Stimulated activated naive CD8-positive, alpha-beta T cell treated with anti-CD3 and anti-CD28 coated beads, Interleukin-15, Interleukin-2, amounts not matched to agents 100 ng/mL and 50 ng/mL, for 24 hours (primary cell): ENCODE results near the gene FBRS.
"Not testable (repeated sequence)": the region's sequence is repeated elsewhere in the genome, so short reads cannot be mapped to it uniquely, and the experiment has no call there.

ENCODE experiments used
- H3K27ac Mint-ChIP-seq: one replicate; pipeline ENCODE4 v1.8.0; 2021; ENCODE audit warnings: mild to moderate bottlenecking, mixed read lengths
- H3K27me3 Mint-ChIP-seq: one replicate; pipeline ENCODE4 v1.8.0; 2021; ENCODE audit warnings: mixed read lengths
- H3K36me3 Mint-ChIP-seq: one replicate; pipeline ENCODE4 v1.8.0; 2021; ENCODE audit warnings: low read depth, mixed read lengths
- H3K4me1 Mint-ChIP-seq: one replicate; pipeline ENCODE4 v1.8.0; 2021; ENCODE audit warnings: low read depth, mixed read lengths
- H3K4me3 Mint-ChIP-seq: one replicate; pipeline ENCODE4 v1.8.0; 2021; ENCODE audit warnings: mild to moderate bottlenecking, mixed read lengths
- H3K9me3 Mint-ChIP-seq: one replicate; pipeline ENCODE4 v1.8.0; 2021; ENCODE audit warnings: mixed read lengths

Gene FBRS

DNA sequence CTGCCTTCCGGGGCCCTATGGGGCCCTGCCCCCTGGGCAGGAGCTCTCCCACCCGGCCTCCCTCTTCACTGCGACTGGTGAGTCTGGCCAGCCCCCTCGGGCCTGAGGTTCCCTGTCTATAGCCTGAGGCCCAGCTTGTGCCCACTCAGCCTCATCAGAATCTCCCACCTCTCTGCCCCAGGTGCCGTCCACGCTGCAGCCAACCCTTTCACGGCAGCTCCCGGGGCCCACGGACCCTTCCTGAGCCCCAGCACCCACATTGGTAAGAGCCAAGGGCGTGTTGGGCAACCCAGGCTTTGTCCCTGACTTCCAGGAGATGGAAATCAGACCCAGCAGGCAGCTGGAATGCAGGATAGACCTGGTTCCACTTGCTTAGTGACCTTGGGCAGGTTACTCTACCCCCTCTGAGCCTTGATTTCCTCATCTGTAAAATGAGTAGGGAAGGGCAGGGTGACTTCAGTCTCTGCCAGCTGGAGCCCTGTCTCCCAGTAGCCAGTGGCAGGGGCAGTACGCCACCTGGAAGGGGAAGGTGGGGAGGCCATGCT lies 9.2 kb downstream of the FBRS start:
- no peaks in the 10 kb centered on the region for H3K27me3 Mint-ChIP-seq
- H3K36me3 Mint-ChIP-seq = peaks cover 50% of the 10 kb centered on the region
- peak overlapping the region; percentile 56 for H3K27ac Mint-ChIP-seq
- H3K9me3 Mint-ChIP-seq = no peaks in the 10 kb centered on the region
- H3K4me3 Mint-ChIP-seq = no peak overlapping the region
- H3K4me1 Mint-ChIP-seq = peaks cover 15% of the 10 kb centered on the region

DNA sequence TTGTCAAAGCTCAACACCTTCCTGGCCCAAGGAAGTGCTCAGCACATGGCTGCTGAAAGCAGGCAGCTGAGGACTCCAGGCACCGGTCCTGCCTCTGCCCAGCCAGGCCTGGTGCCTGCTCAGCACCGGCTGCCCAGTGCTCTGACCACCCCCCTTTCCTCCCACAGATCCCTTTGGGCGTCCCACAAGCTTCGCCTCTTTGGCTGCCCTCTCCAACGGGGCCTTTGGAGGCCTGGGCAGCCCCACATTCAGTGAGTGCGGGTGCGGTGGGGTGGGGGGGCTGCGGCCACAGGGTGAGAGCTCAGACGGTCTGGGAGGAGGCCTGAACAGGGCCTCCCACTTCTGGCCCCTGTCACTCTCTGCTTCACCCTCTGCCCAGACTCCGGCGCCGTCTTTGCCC lies 10.2 kb downstream of the FBRS start:
- no peaks in the 10 kb centered on the region for H3K27me3 Mint-ChIP-seq
- no peak overlapping the region for H3K4me3 Mint-ChIP-seq
- H3K4me1 Mint-ChIP-seq = peaks cover 6% of the 10 kb centered on the region
- no peak overlapping the region for H3K27ac Mint-ChIP-seq
- H3K36me3 Mint-ChIP-seq = peaks cover 43% of the 10 kb centered on the region
- no peaks in the 10 kb centered on the region for H3K9me3 Mint-ChIP-seq

DNA sequence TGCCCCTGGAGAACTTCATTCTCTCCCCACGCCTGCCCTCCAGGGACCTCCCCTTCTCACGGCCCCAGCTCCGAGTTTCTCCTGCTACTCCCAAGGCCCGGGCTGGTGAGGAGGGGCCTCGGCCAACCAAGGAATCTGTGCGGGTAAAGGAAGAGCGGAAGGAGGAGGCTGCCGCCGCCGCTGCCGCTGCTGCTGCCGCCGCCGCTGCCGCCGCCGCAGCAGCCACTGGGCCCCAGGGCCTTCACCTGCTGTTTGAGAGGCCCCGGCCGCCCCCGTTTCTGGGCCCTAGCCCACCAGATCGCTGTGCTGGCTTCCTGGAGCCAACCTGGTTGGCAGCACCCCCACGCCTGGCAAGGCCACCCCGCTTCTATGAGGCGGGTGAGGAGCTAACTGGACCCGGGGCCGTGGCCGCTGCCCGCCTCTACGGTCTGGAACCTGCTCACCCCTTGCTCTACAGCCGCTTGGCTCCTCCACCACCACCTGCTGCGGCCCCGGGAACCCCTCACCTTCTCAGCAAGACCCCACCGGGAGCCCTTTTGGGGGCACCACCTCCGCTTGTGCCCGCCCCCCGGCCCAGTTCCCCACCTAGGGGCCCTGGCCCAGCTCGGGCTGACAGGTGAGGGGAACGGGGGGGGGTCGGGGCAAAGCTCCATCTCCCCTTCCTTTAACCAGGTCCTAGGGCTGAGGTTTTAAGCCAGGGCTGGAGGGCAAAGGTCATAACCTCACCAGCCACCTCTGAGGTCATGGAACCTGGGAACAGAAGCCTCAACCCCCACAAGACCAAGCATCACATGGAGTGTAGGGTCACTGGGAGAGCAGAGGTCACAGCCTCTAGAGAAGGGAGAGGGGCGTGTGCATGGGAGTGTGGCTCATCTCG lies 11.0 kb downstream of the FBRS start:
- Mint-ChIP-seq H3K27ac (no peak overlapping the region), H3K36me3 (peaks cover 37% of the 10 kb centered on the region), H3K4me1 (no peaks in the 10 kb centered on the region), H3K9me3 (no peaks in the 10 kb centered on the region), H3K4me3 (no peak overlapping the region), H3K27me3 (no peaks in the 10 kb centered on the region)

DNA sequence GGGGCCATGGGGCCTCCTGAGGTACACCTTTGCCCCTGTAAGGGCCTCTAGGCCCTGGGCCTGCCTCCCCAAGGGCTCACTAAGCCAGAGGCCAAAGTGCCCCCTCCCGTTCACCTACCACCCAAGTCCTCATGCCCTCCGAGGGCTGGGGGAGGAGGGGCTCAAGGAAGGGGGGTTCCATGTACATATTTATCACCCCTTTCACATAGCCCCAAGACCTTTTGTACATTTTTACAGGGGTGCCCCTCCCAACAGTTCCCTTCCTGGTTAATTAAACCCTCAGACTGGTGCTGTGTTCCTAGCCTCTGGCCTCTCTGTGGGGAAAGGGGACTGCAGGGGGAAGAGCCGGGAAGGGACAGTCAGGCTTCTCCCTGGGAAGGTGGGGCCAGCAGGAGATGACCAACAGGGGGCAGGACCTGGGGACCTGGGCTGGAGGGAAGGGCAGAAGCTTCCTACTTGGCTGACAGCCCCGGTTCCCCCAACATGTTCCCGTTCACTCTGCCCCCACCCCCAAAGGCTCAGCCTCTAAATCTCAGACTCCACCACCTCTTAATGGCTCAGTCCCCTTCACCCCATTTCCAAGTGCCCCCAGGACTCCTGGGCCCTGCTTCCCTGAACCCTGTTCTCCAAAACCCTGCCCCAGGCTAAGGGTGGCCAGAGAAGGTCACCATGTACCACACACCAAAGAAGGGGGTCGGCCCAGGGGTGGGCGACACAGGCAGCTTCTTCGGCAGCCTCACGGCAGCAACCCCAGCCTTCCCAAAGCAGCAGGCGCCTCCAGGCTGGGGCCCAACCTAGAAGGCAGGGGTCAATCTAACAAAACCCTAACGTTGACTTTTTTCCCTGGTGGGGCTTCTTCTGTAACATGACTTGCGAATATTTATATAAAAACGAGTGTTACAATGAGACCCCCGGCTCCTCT lies 11.9 kb downstream of the FBRS start:
- Mint-ChIP-seq H3K9me3 (no peaks in the 10 kb centered on the region), H3K4me1 (no peaks in the 10 kb centered on the region), H3K27me3 (no peaks in the 10 kb centered on the region), H3K4me3 (no peak overlapping the region), H3K27ac (no peak overlapping the region), H3K36me3 (peaks cover 32% of the 10 kb centered on the region)

DNA sequence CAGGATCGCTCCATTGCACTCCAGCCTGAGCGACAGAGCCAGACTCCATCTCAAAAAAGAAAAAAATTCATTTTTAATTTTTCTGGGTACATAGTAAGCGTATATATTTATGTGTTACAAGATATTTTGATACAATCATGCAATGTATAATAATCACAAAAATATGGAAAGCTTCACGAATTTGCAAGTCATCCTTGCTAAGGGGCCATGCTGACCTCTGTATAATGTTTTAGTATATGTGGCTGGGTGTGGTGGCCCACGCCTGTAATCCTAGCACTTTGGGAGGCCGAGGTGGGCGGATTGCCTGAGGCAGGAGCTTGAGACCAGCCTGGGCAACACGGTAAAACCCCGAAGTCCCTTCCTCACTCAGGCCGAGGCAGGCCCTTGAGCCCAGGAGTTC lies 16.9 kb downstream of the FBRS start:
- H3K4me1 Mint-ChIP-seq = no peaks in the 10 kb centered on the region
- peaks cover 10% of the 10 kb centered on the region for H3K36me3 Mint-ChIP-seq
- H3K9me3 Mint-ChIP-seq = no peaks in the 10 kb centered on the region
- no peak overlapping the region for H3K27ac Mint-ChIP-seq
- no peaks in the 10 kb centered on the region for H3K27me3 Mint-ChIP-seq
- no peak overlapping the region for H3K4me3 Mint-ChIP-seq

- Mint-ChIP-seq H3K36me3 (no peaks in the 10 kb centered on the region), H3K9me3 (no peaks in the 10 kb centered on the region), H3K27me3 (no peaks in the 10 kb centered on the region), H3K4me3 (no peak overlapping the region), H3K27ac (no peak overlapping the region), H3K4me1 (no peaks in the 10 kb centered on the region)
Measured at GRCh38 chr16:30677931-30678585, 19.8 kb downstream of the FBRS start.

- Mint-ChIP-seq H3K27ac (no peak overlapping the region), H3K9me3 (no peaks in the 10 kb centered on the region), H3K36me3 (no peaks in the 10 kb centered on the region), H3K4me3 (no peak overlapping the region), H3K27me3 (no peaks in the 10 kb centered on the region), H3K4me1 (no peaks in the 10 kb centered on the region)
Measured at GRCh38 chr16:30678586-30678970, 20.3 kb downstream of the FBRS start.

DNA sequence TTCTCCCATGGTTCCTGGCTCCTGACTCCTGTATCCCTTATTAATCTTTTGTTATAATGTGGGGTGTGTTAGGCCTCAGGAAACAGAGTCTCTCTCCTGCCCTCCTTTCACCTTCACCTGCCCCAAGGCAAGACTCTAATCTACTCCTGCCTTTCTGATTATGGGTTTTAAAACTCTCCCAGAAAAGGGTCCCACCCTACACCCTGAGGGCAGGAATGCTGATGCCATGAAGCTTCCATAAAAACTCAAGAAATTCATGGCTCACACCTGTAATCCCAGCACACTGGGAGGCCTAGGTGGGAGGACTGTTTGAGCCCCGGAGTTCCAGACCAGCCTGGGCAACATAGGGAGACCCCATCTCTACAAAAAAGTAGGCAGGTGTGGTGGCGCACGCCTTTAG lies 22.1 kb downstream of the FBRS start:
- H3K4me3 Mint-ChIP-seq = no peak overlapping the region
- no peaks in the 10 kb centered on the region for H3K36me3 Mint-ChIP-seq
- H3K9me3 Mint-ChIP-seq = no peaks in the 10 kb centered on the region
- no peaks in the 10 kb centered on the region for H3K4me1 Mint-ChIP-seq
- no peak overlapping the region for H3K27ac Mint-ChIP-seq
- H3K27me3 Mint-ChIP-seq = no peaks in the 10 kb centered on the region

- Mint-ChIP-seq H3K36me3 (no peaks in the 10 kb centered on the region), H3K9me3 (no peaks in the 10 kb centered on the region), H3K4me1 (peaks cover 5% of the 10 kb centered on the region), H3K27me3 (no peaks in the 10 kb centered on the region), H3K27ac (no peak overlapping the region), H3K4me3 (no peak overlapping the region)
Measured at GRCh38 chr16:30688701-30689100, 30.5 kb downstream of the FBRS start.

DNA sequence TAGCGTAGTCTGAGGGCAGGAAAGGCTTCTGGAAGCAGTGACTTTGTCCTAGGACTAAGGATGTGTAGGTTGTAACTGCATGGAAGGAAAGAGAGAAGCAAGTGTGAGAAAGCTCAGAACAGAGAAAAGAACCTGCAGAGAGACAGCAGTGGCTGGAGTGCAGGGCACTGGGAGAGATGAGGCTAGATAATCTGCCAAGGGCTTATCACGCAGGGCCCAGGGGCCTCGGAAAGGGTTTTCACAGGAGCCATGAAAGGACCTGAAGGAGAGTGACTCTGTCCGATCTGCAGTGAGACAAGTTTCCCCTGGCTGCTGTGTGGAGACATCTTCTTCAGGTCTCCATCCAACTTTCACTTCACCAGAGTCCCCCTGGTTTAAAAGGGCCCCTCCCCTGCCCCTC lies 33.7 kb downstream of the FBRS start:
- Mint-ChIP-seq H3K27me3 (no peaks in the 10 kb centered on the region), H3K4me1 (peaks cover 9% of the 10 kb centered on the region), H3K9me3 (no peaks in the 10 kb centered on the region), H3K4me3 (no peak overlapping the region), H3K36me3 (no peaks in the 10 kb centered on the region), H3K27ac (no peak overlapping the region)

DNA sequence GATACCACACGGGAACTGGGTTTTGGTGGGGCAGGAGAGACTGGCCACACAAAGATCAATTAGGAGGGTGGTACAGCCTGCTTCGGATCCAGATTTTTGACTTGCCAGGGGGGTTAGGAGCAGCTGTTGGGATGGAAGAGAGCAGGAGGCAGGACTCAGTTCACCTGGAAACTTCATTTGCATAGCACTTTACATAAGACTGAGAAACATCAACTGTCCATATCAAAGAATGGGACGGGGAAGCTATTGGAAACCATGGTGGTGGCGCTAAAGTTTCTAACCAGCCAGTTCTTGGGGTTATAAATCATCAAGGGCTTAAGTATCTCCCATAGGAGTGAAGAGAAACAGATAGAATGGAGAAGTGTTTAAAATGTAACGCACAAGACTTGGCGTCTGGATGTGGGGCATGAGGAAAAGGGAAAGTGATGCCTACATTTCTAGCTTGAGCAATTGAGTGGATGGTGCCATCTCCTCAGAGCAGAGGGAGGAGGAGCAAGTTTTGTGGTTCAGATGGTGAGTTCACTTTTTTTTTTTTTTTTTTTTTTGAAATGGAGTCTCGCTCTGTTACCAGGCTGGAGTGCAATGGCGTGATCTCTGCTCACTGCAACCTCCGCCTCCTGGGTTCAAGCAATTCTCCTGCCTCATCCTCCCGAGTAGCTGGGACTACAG lies 34.3 kb downstream of the FBRS start:
- Mint-ChIP-seq H3K27me3 (no peaks in the 10 kb centered on the region), H3K4me1 (peaks cover 15% of the 10 kb centered on the region), H3K36me3 (no peaks in the 10 kb centered on the region), H3K27ac (no peak overlapping the region), H3K4me3 (no peak overlapping the region), H3K9me3 (no peaks in the 10 kb centered on the region)

DNA sequence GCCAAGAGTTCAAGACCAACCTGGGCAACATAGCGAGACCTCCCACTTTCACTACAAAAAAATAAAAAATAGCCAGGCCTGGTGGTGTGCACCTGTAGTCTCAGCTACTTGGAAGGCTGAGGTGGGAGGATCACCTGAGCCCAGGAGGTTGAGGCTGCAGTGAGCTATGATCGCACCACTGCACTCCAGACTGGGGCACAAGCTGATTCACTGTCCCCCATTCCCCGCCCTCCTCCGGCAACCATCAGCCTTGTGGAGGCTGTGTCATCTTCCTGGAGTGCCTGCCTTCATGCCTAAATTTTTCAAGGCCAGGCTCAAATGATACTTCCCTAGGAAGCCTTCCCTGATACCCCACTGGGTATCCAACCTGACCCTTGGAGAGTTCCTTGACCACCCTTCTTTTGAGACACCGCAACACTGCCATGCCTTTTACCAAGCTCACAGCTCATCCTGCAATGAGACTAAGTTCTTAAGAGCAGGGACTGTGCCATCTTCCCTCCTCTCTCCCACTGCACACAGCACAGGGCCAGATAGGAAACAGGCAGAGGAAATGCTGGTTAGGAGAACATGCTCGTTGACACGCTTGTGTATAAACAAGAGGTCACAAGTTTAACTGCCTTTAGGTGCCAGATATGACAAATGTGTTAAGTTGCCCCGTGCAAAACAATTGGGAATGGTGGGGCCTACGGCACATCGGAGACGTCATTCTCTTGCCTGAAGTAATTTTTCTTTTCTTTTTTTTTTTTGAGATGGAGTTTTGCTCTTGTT lies 36.9 kb downstream of the FBRS start:
- peaks cover 11% of the 10 kb centered on the region for H3K36me3 Mint-ChIP-seq
- no peaks in the 10 kb centered on the region for H3K9me3 Mint-ChIP-seq
- H3K27ac Mint-ChIP-seq = no peak overlapping the region
- no peaks in the 10 kb centered on the region for H3K27me3 Mint-ChIP-seq
- no peak overlapping the region for H3K4me3 Mint-ChIP-seq
- peaks cover 26% of the 10 kb centered on the region for H3K4me1 Mint-ChIP-seq

- not testable (repeated sequence) for H3K27ac Mint-ChIP-seq, H3K27me3 Mint-ChIP-seq, H3K9me3 Mint-ChIP-seq, H3K4me3 Mint-ChIP-seq
- Mint-ChIP-seq H3K36me3 (peaks cover 24% of the 10 kb centered on the region), H3K4me1 (peaks cover 36% of the 10 kb centered on the region)
Measured at GRCh38 chr16:30696646-30697045, 38.4 kb downstream of the FBRS start.
